ENCODE results near the gene IL1RAPL1. TPM values are rescaled to one million over a fixed set of nuclear protein-coding genes. Genes with fewer than 3 reads are reported as not detected.

IL1RAPL1 gene
- total RNA-seq, 2 experiments from 2014 or later = not detected

- Histone ChIP-seq H3K9me3 (ENCODE audit: control insufficient read depth in 1 of 2, insufficient read depth in 1 of 2, low read length in 2 of 2) (no peaks in the 10 kb centered on the region), H3K36me3 (ENCODE audit: insufficient read depth, low read length) (no peaks in the 10 kb centered on the region), H3K4me1 (ENCODE audit: insufficient read depth, low read length) (no peaks in the 10 kb centered on the region), H3K27me3 (ENCODE audit: control insufficient read depth in 1 of 2, insufficient read depth in 2 of 2, low read length in 2 of 2) (no peaks in the 10 kb centered on the region), H3K4me3 (ENCODE audit: low read length) (no peak overlapping the region), H3K27ac (ENCODE audit: low read depth in 1 of 2, low read length in 2 of 2) (no peak overlapping the region)
- DNase-seq (no peak), ATAC-seq (ENCODE audit: poor library complexity) (no peak)
- ChIA-PET CTCF (no interaction called here), POLR2A (no interaction called here)
- H3K27ac Mint-ChIP-seq = no peak overlapping the region
- no peaks in the 10 kb centered on the region for H3K4me1 Mint-ChIP-seq (ENCODE audit: low read depth)
- H3K36me3 Mint-ChIP-seq (ENCODE audit: low read depth) = no peaks in the 10 kb centered on the region
- no peak for TF ChIP-seq CTCF (IDR thresholded peaks at IDR 0.05)
- H3K9me3 Mint-ChIP-seq = peaks cover 2% of the 10 kb centered on the region
- H3K4me3 Mint-ChIP-seq = no peak overlapping the region
- intact Hi-C loops (cut with DNase I, micrococcal nuclease) = no loop called here
- H3K27me3 Mint-ChIP-seq = no peaks in the 10 kb centered on the region
These were observed 381.9 kb downstream of the IL1RAPL1 start for GRCh38 chrX:28969126-28969525.

DNA sequence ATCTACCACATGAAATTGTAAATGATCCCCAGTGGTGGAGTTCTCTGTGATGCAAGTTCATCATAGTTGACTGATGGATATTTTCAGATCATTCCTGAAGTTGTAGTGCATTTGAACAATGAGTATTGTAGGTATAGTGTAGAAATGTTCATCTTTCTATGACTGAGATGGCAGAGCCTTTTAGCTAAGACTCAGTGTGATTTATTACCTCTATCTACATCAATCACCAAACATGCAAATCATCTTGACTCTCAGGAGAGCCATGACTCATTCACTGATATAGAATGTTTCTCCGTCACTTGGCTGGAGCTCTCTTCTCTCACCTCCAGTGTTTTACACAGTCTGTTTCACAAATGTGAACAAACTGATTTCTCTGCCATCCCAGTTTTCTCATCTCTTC is 392.6 kb downstream of the IL1RAPL1 start:
- H3K36me3 Mint-ChIP-seq (ENCODE audit: low read depth) = no peaks in the 10 kb centered on the region
- no peak for DNase-seq
- Histone ChIP-seq H3K4me1 (ENCODE audit: insufficient read depth, low read length) (no peaks in the 10 kb centered on the region), H3K27ac (ENCODE audit: low read depth in 1 of 2, low read length in 2 of 2) (no peak overlapping the region), H3K9me3 (ENCODE audit: control insufficient read depth in 1 of 2, insufficient read depth in 1 of 2, low read length in 2 of 2) (no peaks in the 10 kb centered on the region), H3K27me3 (ENCODE audit: control insufficient read depth in 1 of 2, insufficient read depth in 2 of 2, low read length in 2 of 2) (no peaks in the 10 kb centered on the region), H3K36me3 (ENCODE audit: insufficient read depth, low read length) (no peaks in the 10 kb centered on the region), H3K4me3 (ENCODE audit: low read length) (no peak overlapping the region)
- no peaks in the 10 kb centered on the region for H3K4me1 Mint-ChIP-seq (ENCODE audit: low read depth)
- no peak for TF ChIP-seq CTCF (IDR thresholded peaks at IDR 0.05)
- H3K9me3 Mint-ChIP-seq = peaks cover 11% of the 10 kb centered on the region
- POLR2A ChIA-PET = no interaction called here
- no peak overlapping the region for H3K4me3 Mint-ChIP-seq
- intact Hi-C loops (cut with DNase I, micrococcal nuclease) = no loop called here
- CTCF ChIA-PET = no interaction called here
- H3K27me3 Mint-ChIP-seq = no peaks in the 10 kb centered on the region
- H3K27ac Mint-ChIP-seq = no peak overlapping the region
- no peak for ATAC-seq (ENCODE audit: poor library complexity)

DNA sequence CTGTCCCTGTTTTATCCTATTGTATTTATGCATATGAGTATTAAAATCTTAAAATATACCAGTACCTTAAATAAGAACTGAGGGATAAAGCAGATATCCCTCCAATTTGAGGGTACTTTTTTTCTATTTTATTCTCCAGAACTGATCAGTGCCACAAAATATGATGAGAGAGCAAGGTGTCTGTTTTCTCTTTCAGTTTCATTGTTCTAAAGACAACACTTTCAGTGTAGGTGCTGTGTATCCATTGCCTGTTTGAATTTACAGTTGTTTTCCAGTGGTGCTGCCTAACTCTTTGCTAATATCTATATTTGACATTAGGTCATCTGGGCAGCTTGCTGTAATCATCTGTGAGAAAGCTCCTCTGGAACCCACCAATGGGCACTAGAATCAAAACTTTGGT is 394.7 kb downstream of the IL1RAPL1 start:
- Mint-ChIP-seq H3K27ac (no peak overlapping the region), H3K9me3 (peaks cover 11% of the 10 kb centered on the region), H3K36me3 (ENCODE audit: low read depth) (no peaks in the 10 kb centered on the region), H3K4me1 (ENCODE audit: low read depth) (no peaks in the 10 kb centered on the region), H3K4me3 (no peak overlapping the region), H3K27me3 (no peaks in the 10 kb centered on the region)
- CTCF ChIA-PET = no interaction called here
- no peak for TF ChIP-seq CTCF (IDR thresholded peaks at IDR 0.05)
- intact Hi-C loops (cut with DNase I, micrococcal nuclease) = no loop called here
- H3K4me1 ChIP-seq (ENCODE audit: insufficient read depth, low read length) = no peaks in the 10 kb centered on the region
- POLR2A ChIA-PET = no interaction called here
- H3K27ac ChIP-seq (ENCODE audit: low read depth in 1 of 2, low read length in 2 of 2) = no peak overlapping the region
- no peak overlapping the region for H3K4me3 ChIP-seq (ENCODE audit: low read length)
- DNase-seq (no peak), ATAC-seq (ENCODE audit: poor library complexity) (no peak)
- H3K9me3 ChIP-seq (ENCODE audit: control insufficient read depth in 1 of 2, insufficient read depth in 1 of 2, low read length in 2 of 2) = no peaks in the 10 kb centered on the region
- no peaks in the 10 kb centered on the region for H3K27me3 ChIP-seq (ENCODE audit: control insufficient read depth in 1 of 2, insufficient read depth in 2 of 2, low read length in 2 of 2)
- H3K36me3 ChIP-seq (ENCODE audit: insufficient read depth, low read length) = no peaks in the 10 kb centered on the region

Measured in CD4-positive, alpha-beta T cell (primary cell).